H1 (cell line): ENCODE measurements around the gene POLR3E. TPM values are rescaled to one million over a fixed set of nuclear protein-coding genes. Genes with fewer than 3 reads are reported as not detected.

Source experiments
- CTCF ChIA-PET: fragments of 300-600 bp; sonication (Branson Sonifier 250); formaldehyde crosslinking; loops from one replicate; lab custom pipeline; 2021; ENCODE audit not compliant: partially characterized antibody; lab: Charles Lee
- POLR2A ChIA-PET: fragments of 300-600 bp; sonication (Branson Sonifier 250); formaldehyde crosslinking; loops from one replicate; lab custom pipeline; 2021; ENCODE audit warnings: inconsistent platforms; ENCODE audit not compliant: partially characterized antibody; lab: Charles Lee
- DNase-seq, 2 experiments: peaks; one replicate each; pipeline versions ENCODE4 v3.0.0 to v3.0.0-alpha.2; 2010 to 2022; ENCODE audit warnings: low spot score in 2 of 2, low read depth in 1 of 2, mixed read lengths in 1 of 2
- FAIRE-seq: peaks from 2 replicates; lab custom pipeline; 2011; peaks lifted over from hg19 to GRCh38; lab: Jason Lieb, UNC
- H2AFZ ChIP-seq: 2 replicates; pipeline ENCODE4 v1.8.1; 2012; ENCODE audit warnings: low read length, inconsistent platforms
- H2AK5ac ChIP-seq: 2 replicates; pipeline ENCODE4 v1.6.1; 2013; ENCODE audit warnings: low read depth, low read length
- H2BK120ac ChIP-seq: replicated peaks from 2 replicates; pipeline ENCODE3; 2013; ENCODE audit warnings: low read depth, low read length, inconsistent platforms
- H2BK12ac ChIP-seq: 2 replicates; pipeline ENCODE4 v1.6.1; 2013; ENCODE audit warnings: low read depth, low read length
- H2BK15ac ChIP-seq: 2 replicates; pipeline ENCODE4 v1.6.1; 2013; ENCODE audit warnings: low read length
- H2BK20ac ChIP-seq: 2 replicates; pipeline ENCODE4 v1.6.1; 2013; ENCODE audit warnings: low read length
- H2BK5ac ChIP-seq: 2 replicates; pipeline ENCODE4 v1.6.1; 2013; ENCODE audit warnings: low read depth, low read length
- H3K14ac ChIP-seq: 2 replicates; pipeline ENCODE4 v1.6.1; 2013; ENCODE audit warnings: inconsistent platforms; ENCODE audit not compliant: insufficient read length
- H3K18ac ChIP-seq: 2 replicates; pipeline ENCODE4 v1.6.1; 2013; ENCODE audit warnings: low read length; ENCODE audit errors: extremely low read depth
- H3K23ac ChIP-seq: 2 replicates; pipeline ENCODE4 v1.6.1; 2013; ENCODE audit warnings: inconsistent platforms; ENCODE audit not compliant: insufficient read length
- H3K23me2 ChIP-seq: 2 replicates; pipeline ENCODE4 v1.6.1; 2013; ENCODE audit warnings: low read depth, low read length
- H3K27ac ChIP-seq: 2 replicates; pipeline ENCODE4 v1.6.1; 2011; ENCODE audit warnings: low read depth, low read length, inconsistent platforms
- H3K27me3 ChIP-seq, 4 experiments: replicated peaks in 1 of 4; 1 replicate in 1 of 4; 2 replicates in 3 of 4; pipeline versions ENCODE4 v1.6.1 to v1.8.1; 2011 to 2013; ENCODE audit warnings: low read length in 3 of 4, mild to moderate bottlenecking in 3 of 4, inconsistent platforms in 2 of 4, mixed read lengths in 2 of 4, moderate library complexity in 1 of 4; ENCODE audit not compliant: control insufficient read depth in 3 of 4, insufficient read depth in 3 of 4; ENCODE audit errors: extremely low read depth in 1 of 4
- H3K36me3 ChIP-seq, 4 experiments: 2 replicates each; pipeline versions ENCODE4 v1.6.1 to v1.8.1; 2011 to 2013; ENCODE audit warnings: mild to moderate bottlenecking in 4 of 4, low read length in 3 of 4, moderate library complexity in 2 of 4, control low read depth in 1 of 4, inconsistent platforms in 1 of 4; ENCODE audit not compliant: insufficient read depth in 4 of 4, control insufficient read depth in 2 of 4
- H3K4ac ChIP-seq: replicated peaks from 2 replicates; pipeline ENCODE3; 2013; ENCODE audit warnings: low read length, low read depth, mixed read lengths, inconsistent platforms; ENCODE audit not compliant: insufficient read length
- H3K4me1 ChIP-seq, 4 experiments: replicated peaks in 1 of 4; 1 replicate in 1 of 4; 2 replicates in 3 of 4; pipeline versions ENCODE4 v1.6.1 to v1.8.1; 2011 to 2013; ENCODE audit warnings: low read length in 3 of 4, inconsistent platforms in 2 of 4, mixed read lengths in 1 of 4; ENCODE audit not compliant: insufficient read depth in 4 of 4, control insufficient read depth in 3 of 4
- H3K4me2 ChIP-seq, 2 experiments: 2 replicates each; pipeline versions ENCODE4 v1.6.1 to v1.8.1; 2011 to 2013; ENCODE audit warnings: low read depth in 2 of 2, low read length in 2 of 2, control low read depth in 1 of 2, inconsistent platforms in 1 of 2, mild to moderate bottlenecking in 1 of 2; ENCODE audit not compliant: insufficient read depth in 1 of 2
- H3K4me3 ChIP-seq, 4 experiments: fragments of 200-600, 300-600 bp in 1 of 4; sonication (generic), shearing (Covaris generic), sonication (Bioruptor Twin) in 1 of 4; 2 replicates each; pipeline versions ENCODE4 v1.5.1 to v1.8.1; 2011 to 2016; ENCODE audit warnings: low read length in 4 of 4, low read depth in 3 of 4, control low read depth in 2 of 4, inconsistent platforms in 2 of 4, mild to moderate bottlenecking in 2 of 4, mixed read lengths in 1 of 4, moderate library complexity in 1 of 4; ENCODE audit not compliant: insufficient read depth in 2 of 4; ENCODE audit errors: extremely low read depth in 1 of 4
- H3K56ac ChIP-seq: replicated peaks from 2 replicates; pipeline ENCODE3; 2013; ENCODE audit warnings: low read depth, mild to moderate bottlenecking, mixed read lengths, low read length, inconsistent platforms; ENCODE audit not compliant: insufficient read length
- H3K79me1 ChIP-seq: 2 replicates; pipeline ENCODE4 v1.6.1; 2013; ENCODE audit warnings: low read depth, low read length, control low read depth
- H3K79me2 ChIP-seq, 2 experiments: 2 replicates each; pipeline versions ENCODE4 v1.6.1 to v1.8.1; 2012 to 2013; ENCODE audit warnings: low read length in 2 of 2, mild to moderate bottlenecking in 2 of 2, inconsistent platforms in 1 of 2; ENCODE audit not compliant: insufficient read depth in 2 of 2, control insufficient read depth in 1 of 2
- H3K9ac ChIP-seq, 4 experiments: replicated peaks in 1 of 4; 1 replicate in 1 of 4; 2 replicates in 3 of 4; pipeline versions ENCODE4 v1.6.1 to v1.8.1; 2011 to 2013; ENCODE audit warnings: low read depth in 3 of 4, low read length in 3 of 4, control low read depth in 2 of 4, mild to moderate bottlenecking in 2 of 4, moderate library complexity in 2 of 4, inconsistent platforms in 1 of 4; ENCODE audit errors: extremely low read depth in 1 of 4
- H3K9me3 ChIP-seq, 2 experiments: 2 replicates each; pipeline versions ENCODE4 v1.6.1 to v1.8.1; 2012 to 2013; ENCODE audit warnings: mild to moderate bottlenecking in 2 of 2, moderate library complexity in 2 of 2, control low read depth in 1 of 2, inconsistent platforms in 1 of 2, low read depth in 1 of 2, low read length in 1 of 2, mixed read lengths in 1 of 2; ENCODE audit not compliant: insufficient read depth in 2 of 2
- H4K20me1 ChIP-seq, 2 experiments: replicated peaks in 1 of 2; 2 replicates each; pipeline versions ENCODE3 to v1.8.1; 2011 to 2013; ENCODE audit warnings: inconsistent platforms in 2 of 2, low read length in 2 of 2, mild to moderate bottlenecking in 1 of 2; ENCODE audit not compliant: insufficient read depth in 2 of 2, control insufficient read depth in 1 of 2
- H4K5ac ChIP-seq: 2 replicates; pipeline ENCODE4 v1.6.1; 2013; ENCODE audit warnings: low read length, low read depth, mixed read lengths, inconsistent platforms; ENCODE audit not compliant: insufficient read length
- H4K8ac ChIP-seq: 2 replicates; pipeline ENCODE4 v1.8.0; 2013; ENCODE audit warnings: mild to moderate bottlenecking, moderate library complexity, low read length, inconsistent platforms; ENCODE audit not compliant: insufficient read depth; ENCODE audit errors: extremely low read depth
- H4K91ac ChIP-seq: replicated peaks from 2 replicates; pipeline ENCODE3; 2013; ENCODE audit warnings: low read length, mixed read lengths, inconsistent platforms; ENCODE audit not compliant: insufficient read length
- BCL11A ChIP-seq, 2 experiments: IDR thresholded peaks; one replicate each; pipeline ENCODE4 v1.6.1; 2011; ENCODE audit warnings: low read depth in 2 of 2, low read length in 2 of 2, mild to moderate bottlenecking in 2 of 2
- BRCA1 ChIP-seq: IDR thresholded peaks from 2 replicates; pipeline ENCODE4 v1.6.1; 2012; ENCODE audit warnings: low read depth, low read length, improper control_type of control experiment
- GABPA ChIP-seq: IDR thresholded peaks from 2 replicates; pipeline ENCODE4 v1.6.1; 2011; ENCODE audit warnings: mild to moderate bottlenecking, low read length, moderate library complexity, borderline replicate concordance; ENCODE audit not compliant: insufficient read depth
- SIRT6 ChIP-seq: IDR thresholded peaks from one replicate; pipeline ENCODE4 v1.7.1; 2012; ENCODE audit warnings: low read length, inconsistent platforms
- WGBS, 2 experiments: shearing (Covaris generic) in 1 of 2; methylation state at CpG; one replicate each; pipeline versions ENCODE4 v1.1.6 to v1.1.7; 2013 to 2015; ENCODE audit warnings: low lambda C conversion rate in 2 of 2, mixed read lengths in 2 of 2, inconsistent platforms in 1 of 2, low coverage in 1 of 2, missing lambda C conversion rate in 1 of 2; ENCODE audit not compliant: insufficient replicate concordance in 2 of 2, insufficient coverage in 1 of 2, insufficient read length in 1 of 2; ENCODE audit errors: extremely low coverage in 1 of 2, missing lambda C conversion rate in 1 of 2; 5-methylcytosine and 5-hydroxymethylcytosine counted together
- polyA plus RNA-seq, 7 experiments: library from polyadenylated mRNA; depleted of rRNA in 3 of 7; stranded (reverse) in 5 of 7; unstranded in 2 of 7; fragments of >200 nt in 5 of 7; fragments of 200-250 nt in 2 of 7; gene quantifications; 1 replicate in 5 of 7; 2 replicates in 1 of 7; 4 replicates in 1 of 7; pipeline versions ENCODE4 v1.2.1 to v1.2.3, GENCODE V29; 2011 to 2013; ENCODE audit warnings: missing spikeins in 2 of 7, mixed read lengths in 2 of 7
- total RNA-seq: library from RNA; stranded (reverse); fragmentation: NEBNext Ultra II Directional; extraction: Animal tissue kit (Norgen Biotek cat#: 25700); gene quantifications from 2 replicates; pipeline ENCODE4 v1.2.1, GENCODE V29; 2021

Gene POLR3E
- total and polyA plus RNA-seq, 2 of the 8 experiments (the other 6 are each of a cell fraction or from before 2014, with no cell fraction given): 96.5 to 125 TPM

DNA sequence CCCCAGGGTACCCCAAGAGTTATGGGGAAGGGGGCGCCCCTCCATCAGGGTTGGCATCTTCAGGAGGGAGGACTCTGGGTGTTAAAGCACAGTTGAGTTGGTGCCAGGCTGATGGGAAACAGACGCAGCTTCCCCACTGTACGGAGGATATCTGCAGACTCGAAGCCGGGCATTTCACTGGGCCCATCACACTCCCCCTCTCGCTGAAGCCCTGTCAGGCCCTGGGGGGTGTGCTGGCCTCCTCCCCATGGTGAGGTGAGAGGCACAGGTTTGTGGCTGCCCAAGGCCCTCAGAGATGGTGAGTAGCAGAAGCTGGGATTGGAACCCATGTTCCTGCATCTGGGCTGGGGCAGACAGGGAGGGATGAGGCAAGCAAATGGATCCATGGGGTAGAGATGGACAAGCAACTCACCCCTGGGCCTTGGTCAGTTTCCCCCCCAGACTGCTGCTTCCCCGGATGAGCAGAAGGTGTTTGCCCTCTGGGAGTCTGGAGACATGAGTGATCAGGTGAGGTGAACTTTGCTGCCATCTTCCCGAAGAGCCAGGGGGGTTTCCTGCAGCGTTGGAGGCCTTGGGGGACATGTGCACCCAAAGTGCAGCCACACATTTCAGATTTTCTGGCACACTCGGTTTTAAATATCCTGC lies 31.0 kb downstream of the POLR3E start:
- Histone ChIP-seq H2AFZ (no peak overlapping the region), H2BK5ac (no peak overlapping the region), H3K23me2 (no peaks in the 10 kb centered on the region), H3K4ac (no peak overlapping the region), H2AK5ac (no peak overlapping the region), H4K8ac (no peak overlapping the region), H3K23ac (no peak overlapping the region), H4K5ac (no peak overlapping the region), H2BK15ac (no peak overlapping the region), H4K91ac (no peak overlapping the region), H2BK12ac (no peak overlapping the region), H3K9ac (no peak overlapping the region), H3K4me3 (no peak overlapping the region), H3K14ac (no peak overlapping the region), H4K20me1 (peaks cover 3 to 12% of the 10 kb centered on the region in 2 experiments), H3K27ac (no peak overlapping the region), H3K18ac (no peak overlapping the region), H3K79me1 (peaks cover 3% of the 10 kb centered on the region; the same call in 1 of the 2 replicates), H3K79me2 (no peaks in the 10 kb centered on the region), H3K27me3 (no peaks in the 10 kb centered on the region), H3K56ac (no peak overlapping the region), H3K9me3 (no peaks in the 10 kb centered on the region), H2BK120ac (no peak overlapping the region), H3K4me2 (no peak overlapping the region), H3K4me1 (no peaks in the 10 kb centered on the region), H2BK20ac (no peak overlapping the region), H3K36me3 (peaks cover 14 to 66% (median 51%) of the 10 kb centered on the region in 4 experiments)
- TF ChIP-seq BRCA1: no peak
- no peak for TF ChIP-seq BCL11A (IDR thresholded peaks at IDR 0.05; ENCODE audit: low read depth in 2 of 2, low read length in 2 of 2)
- no peak for TF ChIP-seq GABPA
- TF ChIP-seq SIRT6: no peak
- ChIA-PET POLR2A (interaction anchor here (0.9 kb wide), 2 partner anchors 9 to 10 kb away, joined by 3 read pairs; no protein-coding TSS in a partner anchor), CTCF (interaction anchor here (0.8 to 1.3 kb wide), 2 partner anchors 8 to 10 kb away, joined by 3 to 5 read pairs; no protein-coding TSS in a partner anchor)
- 93% methylated on average over 9 of the region's 10 CpGs; no CpG with 5 or more reads in 1 of the 2 experiments for WGBS, 2 experiments
- DNase-seq (no peak), FAIRE-seq (no peak)
